GM12873 (cell line): ENCODE results near the gene SEC24C.

ENCODE experiments used
- TF ChIP-seq, protein P1 (sequence below): IDR thresholded peaks from 2 replicates; pipeline ENCODE4 v1.5.1; 2012; ENCODE audit warnings: low read depth, mild to moderate bottlenecking, moderate library complexity, low read length, control low read depth; ENCODE audit not compliant: insufficient read depth; ENCODE audit errors: missing control alignments

Gene SEC24C

DNA sequence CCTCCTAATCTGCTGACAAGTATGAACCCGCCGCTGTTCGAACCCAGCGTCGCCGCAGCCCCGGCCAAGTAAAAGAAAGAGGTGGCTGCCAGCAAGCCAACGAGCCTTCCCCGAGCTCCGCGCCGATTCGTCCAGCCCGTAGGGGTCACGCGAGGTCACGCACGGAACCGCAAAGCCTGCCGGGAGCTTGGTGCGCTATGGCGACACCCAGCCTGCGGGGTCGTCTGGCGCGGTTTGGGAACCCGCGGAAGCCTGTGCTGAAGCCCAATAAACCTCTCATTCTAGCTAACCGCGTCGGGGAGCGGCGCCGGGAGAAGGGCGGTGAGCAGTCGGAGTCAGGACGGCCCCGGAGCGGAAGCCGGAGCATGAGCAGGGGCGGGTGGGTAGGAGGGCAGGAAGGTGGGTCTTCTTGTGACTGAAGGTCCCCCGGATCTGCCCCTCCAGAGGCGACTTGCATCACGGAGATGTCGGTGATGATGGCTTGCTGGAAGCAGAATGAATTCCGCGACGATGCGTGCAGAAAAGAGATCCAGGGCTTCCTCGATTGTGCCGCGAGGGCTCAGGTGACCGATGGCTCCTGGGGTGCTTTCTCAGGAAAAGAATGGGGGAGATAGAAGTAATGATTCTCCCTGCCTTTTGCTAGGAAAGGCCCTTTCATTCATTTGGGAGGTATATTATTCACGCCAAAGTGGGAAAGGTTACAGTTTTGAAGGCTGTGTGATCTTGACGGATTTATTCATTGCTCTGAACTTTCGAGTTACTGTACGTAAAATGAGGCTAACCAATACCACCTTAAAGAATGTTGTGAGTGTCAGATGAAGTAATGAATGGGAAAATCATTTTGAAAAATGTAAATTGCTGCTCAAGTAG lies 37.9 kb downstream of the SEC24C start, which contains the start of gene CHCHD1:
CHCHD1 (plus strand) TSS at position 170 of the 870 bp plus-strand sequence; CDS start at position 198, 28 bp downstream.
- TF ChIP-seq, protein P1, sequence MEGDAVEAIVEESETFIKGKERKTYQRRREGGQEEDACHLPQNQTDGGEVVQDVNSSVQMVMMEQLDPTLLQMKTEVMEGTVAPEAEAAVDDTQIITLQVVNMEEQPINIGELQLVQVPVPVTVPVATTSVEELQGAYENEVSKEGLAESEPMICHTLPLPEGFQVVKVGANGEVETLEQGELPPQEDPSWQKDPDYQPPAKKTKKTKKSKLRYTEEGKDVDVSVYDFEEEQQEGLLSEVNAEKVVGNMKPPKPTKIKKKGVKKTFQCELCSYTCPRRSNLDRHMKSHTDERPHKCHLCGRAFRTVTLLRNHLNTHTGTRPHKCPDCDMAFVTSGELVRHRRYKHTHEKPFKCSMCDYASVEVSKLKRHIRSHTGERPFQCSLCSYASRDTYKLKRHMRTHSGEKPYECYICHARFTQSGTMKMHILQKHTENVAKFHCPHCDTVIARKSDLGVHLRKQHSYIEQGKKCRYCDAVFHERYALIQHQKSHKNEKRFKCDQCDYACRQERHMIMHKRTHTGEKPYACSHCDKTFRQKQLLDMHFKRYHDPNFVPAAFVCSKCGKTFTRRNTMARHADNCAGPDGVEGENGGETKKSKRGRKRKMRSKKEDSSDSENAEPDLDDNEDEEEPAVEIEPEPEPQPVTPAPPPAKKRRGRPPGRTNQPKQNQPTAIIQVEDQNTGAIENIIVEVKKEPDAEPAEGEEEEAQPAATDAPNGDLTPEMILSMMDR, result no peak

DNA sequence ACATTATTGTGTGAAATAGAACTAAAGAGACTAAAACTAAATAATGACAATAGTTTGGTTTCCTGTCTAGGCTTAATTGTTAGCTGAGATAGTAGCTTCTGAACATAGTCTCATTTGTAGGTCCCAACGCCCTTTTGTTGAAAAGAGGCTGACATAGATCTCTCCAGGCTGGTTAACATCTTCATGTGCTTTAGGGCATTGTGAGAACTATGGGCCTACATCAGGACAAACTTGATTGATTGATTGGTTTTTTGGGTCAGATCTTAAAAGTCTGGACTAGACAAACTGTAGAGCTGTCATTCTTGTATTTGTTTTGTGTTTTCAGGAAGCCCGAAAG lies 38.5 kb downstream of the SEC24C start:
- TF ChIP-seq, protein P1, result no peak

DNA sequence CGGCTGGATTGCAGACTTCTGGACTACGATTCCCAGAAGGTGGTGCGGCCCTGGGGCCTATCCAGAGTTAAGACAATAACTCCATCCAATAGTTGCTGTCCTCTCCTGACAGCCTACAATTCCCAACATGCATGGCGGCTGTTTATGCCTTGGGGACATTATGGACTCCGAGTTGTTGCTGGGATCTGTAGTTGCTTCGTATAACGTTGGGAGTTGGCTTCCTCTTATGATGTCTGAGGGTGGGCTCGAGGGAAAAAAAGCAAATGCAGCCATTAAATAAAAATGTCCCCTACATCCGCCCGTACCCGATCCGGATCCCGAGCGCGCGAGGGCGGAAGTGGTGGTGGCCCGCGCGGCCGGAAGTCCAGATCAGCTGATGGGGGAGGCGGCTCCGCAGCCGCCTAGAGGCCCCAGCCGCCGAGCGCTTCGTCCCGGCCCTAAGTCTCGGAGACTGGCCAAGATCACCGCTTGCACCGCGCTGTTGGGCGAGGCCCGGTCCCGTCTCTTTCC lies 41.1 kb downstream of the SEC24C start, which contains the start of gene ZSWIM8:
ZSWIM8 (plus strand) TSS at position 396 of the 510 bp plus-strand sequence. CDS start 273 bp downstream, outside the sequence.
- TF ChIP-seq, protein P1, result no peak

GRCh38 chr10:73785721-73786511 lies 41.7 kb downstream of the SEC24C start:
- TF ChIP-seq, protein P1, result no peak

DNA sequence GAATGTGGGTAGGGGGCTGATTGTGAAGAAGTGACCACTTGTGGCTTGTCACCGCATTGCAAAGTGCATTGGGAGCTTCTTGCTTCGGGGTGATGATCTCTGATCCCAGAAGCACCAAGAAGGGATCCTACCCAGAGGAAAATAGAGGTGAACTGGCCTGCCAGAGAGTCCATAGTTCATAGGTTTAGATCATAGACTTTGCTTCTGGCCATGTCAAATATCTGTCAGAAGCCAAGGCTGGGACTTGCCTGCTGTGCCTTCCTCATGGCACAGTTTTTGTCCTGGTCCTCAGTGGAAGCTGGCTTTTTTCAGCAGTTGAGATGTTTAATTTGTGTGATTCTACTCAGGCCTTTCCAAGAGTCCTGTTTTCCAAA lies 42.3 kb downstream of the SEC24C start:
- TF ChIP-seq, protein P1, result peak; percentile 21

DNA sequence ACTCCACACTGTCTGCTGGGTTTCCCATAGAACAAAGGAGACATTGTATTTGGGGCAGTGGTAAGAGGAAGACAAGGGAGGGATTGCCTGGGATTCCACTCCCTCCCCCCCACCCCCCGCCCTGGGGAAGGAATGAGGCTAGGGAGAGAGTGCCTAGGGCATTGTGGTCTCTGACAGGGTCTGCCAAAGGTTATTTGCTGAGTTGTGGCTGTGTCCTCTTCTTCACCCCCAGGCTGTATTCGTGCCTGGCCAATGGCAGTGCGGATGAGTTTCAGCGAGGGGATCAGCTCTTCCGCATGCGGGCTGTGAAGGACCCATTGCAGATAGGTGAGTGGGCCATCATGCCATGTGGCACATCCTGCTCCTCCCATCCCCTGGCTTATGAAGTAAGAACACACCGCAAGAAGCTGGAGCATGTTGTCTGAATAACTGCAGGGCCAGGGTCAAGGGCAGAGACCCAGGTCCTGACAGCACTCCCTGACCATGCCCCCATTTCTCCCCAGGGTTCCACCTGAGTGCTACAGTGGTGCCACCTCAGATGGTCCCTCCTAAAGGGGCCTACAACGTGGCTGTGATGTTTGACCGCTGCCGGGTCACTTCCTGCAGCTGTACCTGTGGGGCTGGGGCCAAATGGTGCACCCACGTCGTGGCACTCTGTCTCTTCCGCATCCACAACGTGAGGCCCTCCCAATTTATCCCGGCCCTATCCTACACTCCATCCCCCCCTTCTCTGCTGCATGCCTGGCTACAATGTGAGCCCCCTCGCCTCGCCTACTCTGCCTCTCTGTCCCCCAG lies 44.9 kb downstream of the SEC24C start:
- TF ChIP-seq, protein P1, result no peak
